ENCODE measurements around the gene RABGAP1L.
"Not testable (repeated sequence)": the region's sequence is repeated elsewhere in the genome, so short reads cannot be mapped to it uniquely, and the experiment has no call there.

RABGAP1L gene
- total RNA-seq: 47.0 to 232 (median 190) reads per million in 3 experiments

GRCh38 chr1:174159252-174160108, at the start of gene RABGAP1L:
TSS of gene RABGAP1L (plus strand) at chr1:174159520.
- DNase-seq: peak; percentile 93

DNA sequence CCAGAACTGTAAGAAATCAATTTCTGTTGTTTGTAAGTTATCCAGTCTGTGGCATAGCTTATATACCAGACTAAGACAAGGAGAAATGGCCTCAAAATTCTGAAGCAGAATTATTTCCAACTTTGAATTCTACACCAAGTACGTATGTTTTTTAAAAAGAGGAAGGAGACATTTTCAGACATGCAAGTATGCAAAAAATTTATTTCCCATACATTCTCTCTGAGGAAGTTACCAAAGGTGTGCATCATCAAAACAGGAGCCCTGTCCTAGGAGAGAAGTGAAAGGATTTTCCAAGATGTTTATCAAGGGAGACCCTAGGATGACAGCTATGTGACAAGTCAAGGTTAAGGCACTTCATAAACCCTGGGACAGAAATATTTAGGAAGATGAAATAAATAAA, 49.3 kb upstream of the RABGAP1L start:
- no peak for DNase-seq

DNA sequence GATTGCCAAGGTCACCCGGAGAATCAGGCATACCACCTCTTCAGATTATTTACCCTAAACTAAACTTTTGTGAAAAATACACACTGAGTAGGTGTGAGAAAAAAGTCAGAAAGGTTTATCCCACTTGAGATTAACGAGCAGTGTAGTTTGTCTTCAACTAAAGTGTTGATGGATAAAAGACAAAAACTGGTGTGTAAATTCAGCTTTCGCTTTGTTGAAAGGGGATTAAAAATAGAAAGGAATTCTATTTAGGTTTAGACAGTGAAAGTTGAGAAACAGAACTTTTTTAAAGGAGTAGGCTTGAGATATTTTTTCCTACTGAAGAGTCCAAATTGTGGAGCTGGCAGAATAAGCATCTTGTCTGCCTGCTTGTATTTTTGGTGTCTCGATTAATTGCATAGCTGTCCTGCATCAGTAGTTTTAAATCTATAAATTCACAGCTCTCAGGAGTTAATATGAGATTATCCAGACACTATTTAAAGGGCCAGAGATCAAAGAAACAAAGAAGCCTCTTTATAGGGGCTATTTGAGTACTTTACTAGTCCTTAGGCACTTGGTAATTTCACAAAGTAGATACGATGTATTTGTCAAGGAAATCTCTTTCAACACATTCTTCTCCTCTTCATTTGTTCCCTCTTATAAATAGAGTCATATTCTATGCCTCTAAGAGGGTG, 46.7 kb upstream of the RABGAP1L start:
- no peak for DNase-seq

GRCh38 chr1:174114106-174114505, 45.2 kb upstream of the RABGAP1L start:
- no peak for DNase-seq

DNA sequence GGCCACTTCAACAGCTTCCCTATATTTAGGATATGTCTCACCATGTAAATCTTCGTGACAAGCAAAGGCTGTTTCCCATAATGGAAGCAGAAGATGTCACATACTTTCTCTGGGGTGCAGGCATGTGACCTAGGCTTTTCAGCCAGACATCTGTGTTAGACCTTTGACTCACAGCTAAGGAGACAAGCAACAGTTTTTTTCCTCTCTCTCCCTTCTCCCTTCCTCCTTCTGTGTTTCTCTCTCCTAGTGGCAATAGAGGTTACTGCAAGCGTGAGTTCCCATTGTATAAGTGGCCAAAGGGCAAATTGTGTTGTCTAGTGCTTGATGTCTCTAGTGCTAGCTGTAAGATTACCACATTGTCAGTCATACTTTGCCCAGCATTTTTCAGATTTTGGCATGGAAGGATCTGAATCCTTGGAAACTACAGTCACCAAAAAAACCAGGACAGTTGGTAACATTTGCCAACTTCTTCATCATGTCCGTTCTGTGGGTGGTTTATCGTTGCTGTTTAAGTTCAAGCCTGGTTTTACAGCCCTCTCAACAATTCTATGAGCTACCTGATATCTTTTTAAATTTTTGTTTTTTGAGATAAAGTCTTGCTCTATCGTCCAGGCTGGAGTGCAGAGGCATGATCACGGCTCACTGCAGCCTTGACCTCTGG, 44.4 kb upstream of the RABGAP1L start:
- DNase-seq: peak; percentile 12

GRCh38 chr1:174116042-174116441, 43.3 kb upstream of the RABGAP1L start:
- DNase-seq: no peak

GRCh38 chr1:174118751-174119150, 40.6 kb upstream of the RABGAP1L start:
- no peak for DNase-seq

GRCh38 chr1:174122318-174122717, 37.0 kb upstream of the RABGAP1L start:
- DNase-seq: not testable (repeated sequence)

DNA sequence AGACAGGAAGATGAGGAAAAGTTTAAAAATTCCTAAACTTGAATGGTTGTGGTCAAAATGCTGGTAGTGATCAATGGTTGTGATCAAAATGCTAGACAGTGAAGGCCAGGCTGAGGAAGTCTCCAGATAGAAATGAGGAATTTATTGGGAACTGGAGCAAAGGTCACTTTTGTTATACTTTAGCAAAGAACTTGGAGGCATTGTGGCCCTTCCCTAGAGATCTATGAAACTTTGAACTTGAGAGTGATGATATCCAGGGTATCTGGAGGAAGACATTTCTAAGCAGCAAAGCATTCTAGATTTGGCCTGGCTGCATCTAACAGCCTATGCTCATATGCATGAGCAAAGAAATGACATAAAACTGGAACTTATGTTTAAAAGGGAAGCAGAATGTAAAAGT, 35.5 kb upstream of the RABGAP1L start:
- DNase-seq: no peak

- DNase-seq: not testable (repeated sequence)
Observed at GRCh38 chr1:174127176-174127575, 32.1 kb upstream of the RABGAP1L start.

DNA sequence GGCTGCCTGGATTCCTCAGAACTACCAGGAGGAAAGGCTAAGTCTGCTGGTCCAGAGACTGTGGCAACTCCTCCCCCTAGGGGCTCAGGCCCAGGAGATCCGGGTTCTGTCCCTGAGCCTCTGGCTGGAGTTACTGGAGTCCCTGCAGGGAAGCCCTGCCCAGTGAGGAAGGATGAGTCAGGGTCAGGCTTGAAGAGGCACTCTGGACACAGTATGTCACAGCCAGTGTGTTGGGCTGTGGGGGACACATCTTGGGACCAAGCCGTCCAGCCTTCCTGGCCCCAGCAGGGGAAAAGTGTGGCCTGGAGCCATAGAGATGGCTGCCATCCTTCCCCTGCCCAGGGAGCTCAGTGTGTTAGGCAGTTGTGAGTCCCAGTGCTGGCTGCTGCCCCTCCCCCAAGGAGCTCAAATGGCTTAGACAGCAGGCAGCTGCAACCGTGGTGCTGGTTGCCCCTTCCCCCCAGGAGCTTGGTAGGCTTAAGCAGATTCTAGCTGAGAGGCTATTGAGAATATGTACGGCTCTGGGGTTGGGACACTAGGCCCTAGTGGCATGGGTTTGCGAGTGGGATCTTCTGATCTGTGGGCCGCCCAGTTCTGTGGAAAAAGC, 28.2 kb upstream of the RABGAP1L start:
- no peak for DNase-seq

DNA sequence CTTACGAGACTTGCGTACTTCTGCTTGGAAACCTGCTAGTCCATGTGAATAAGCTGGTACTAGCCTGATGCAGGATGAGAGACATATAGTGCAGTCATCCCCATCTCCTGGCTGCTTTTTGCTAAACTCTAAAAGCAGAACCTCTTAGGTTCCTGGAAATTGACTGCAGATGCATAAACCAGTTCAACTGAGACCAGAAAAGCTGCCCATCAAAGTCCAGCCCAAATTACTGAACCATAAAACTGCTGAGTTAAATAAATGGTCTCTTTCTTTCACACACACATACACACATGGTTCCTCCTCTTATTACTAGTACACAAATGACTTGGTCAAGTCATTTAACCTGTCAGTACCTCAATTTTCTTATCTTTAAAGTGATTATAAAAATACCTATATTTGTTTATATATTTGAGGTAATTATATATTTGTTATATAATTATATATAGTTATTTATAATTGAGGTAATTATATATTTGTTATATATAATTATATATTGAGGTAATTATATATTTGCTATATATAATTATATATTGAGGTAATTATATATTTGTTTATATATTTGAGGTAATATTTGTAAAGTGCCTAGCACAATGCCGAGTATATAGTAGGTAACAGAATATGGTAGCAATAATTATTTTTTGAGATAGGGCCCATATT, 25.2 kb upstream of the RABGAP1L start:
- DNase-seq: no peak

GRCh38 chr1:174135211-174135610, 24.1 kb upstream of the RABGAP1L start:
- no peak for DNase-seq

- no peak for DNase-seq
Observed at GRCh38 chr1:174136714-174137113, 22.6 kb upstream of the RABGAP1L start.

DNA sequence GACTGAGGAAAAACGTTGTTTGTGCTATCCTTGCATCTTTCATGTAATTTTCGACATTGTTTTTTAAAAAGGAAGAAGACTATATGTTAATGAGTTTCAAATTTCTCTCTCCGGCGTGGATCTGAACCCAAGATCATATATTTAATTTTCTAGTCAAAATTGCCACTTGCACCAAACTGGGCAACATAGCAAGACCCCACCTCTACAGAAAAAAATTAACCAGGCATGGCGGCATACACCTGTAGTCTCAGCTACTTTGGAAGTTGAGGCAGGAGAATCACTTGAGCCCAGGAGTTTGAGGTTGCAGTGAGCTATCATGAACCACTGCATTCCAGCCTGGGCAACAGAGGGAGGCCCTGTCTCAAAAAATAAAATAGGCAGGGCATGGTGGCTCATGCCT, 16.5 kb upstream of the RABGAP1L start:
- no peak for DNase-seq

DNA sequence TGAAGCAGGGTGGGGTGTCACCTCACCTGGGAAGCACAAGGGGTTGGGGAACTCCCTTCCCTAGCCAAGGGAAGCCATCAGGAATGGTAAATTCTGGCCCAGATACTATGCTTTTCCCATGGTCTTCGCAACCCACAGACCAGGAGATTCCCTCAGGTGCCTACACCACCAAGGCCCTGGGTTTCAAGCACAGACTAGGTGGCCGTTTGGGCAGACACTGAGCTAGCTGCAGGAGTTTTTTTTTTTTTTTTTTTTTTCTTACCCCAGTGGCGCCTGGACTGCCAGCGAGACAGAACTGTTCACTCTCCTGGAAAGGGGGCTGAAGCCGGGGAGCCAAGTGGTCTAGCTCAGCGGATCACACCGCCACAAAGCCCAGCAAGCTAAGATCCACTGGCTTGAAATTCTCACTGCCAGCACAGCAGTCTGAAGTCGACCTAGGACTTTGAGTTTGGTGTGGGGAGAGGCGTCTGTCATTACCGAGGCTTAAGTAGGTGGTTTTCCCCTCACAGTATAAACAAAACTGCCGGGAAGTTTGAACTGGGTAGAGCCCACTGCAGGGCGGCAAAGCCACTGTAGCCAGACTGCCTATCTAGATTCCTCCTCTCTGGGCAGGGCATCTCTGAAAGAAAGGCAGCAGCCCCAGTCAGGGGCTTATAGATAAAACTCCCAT, 15.5 kb upstream of the RABGAP1L start:
- not testable (repeated sequence) for DNase-seq

- DNase-seq: not testable (repeated sequence)
Observed at GRCh38 chr1:174144397-174144783, 14.9 kb upstream of the RABGAP1L start.

- no peak for DNase-seq
Observed at GRCh38 chr1:174149216-174149615, 10.1 kb upstream of the RABGAP1L start.

DNA sequence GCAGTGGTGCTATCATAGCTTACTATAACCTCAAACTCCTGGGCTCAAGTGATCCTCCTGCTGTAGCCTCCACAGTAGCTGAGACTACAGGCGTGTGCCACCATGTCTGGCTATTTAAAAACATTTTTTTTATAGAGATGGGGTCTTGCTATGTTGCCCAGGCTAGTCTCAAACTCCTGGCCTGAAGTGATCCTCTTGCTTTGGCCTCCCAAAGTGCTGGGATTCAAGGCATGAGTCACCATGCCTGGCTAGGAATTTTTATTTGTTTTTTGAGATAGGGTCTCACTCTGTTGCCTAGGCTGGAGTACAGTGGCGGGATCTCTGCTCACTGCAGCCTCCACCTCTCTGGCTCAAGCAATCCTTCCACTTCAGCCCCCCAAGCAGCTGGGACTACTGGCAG, 8.8 kb upstream of the RABGAP1L start:
- DNase-seq: no peak

DNA sequence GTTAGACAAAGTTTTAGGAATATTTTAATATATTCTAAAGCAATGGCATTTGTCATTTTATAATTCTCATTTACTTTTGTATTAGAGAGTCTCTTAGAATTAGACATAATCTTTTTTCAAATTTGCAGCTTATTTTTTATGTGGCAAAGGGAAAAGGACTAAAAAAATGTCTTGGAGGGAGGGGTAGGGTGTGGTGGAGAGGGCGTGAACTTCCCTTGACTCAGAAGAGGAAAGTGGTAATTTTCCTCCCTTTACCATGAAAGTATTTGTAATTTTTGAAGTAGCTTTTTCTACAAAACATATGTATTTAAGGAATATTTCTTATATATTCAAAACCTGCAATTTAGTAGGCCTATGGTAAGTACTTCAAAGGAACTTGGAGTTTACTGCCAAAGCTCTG, 6.9 kb upstream of the RABGAP1L start:
- no peak for DNase-seq

GRCh38 chr1:174153085-174153824, 6.1 kb upstream of the RABGAP1L start:
- peak; percentile 7 for DNase-seq

DNA sequence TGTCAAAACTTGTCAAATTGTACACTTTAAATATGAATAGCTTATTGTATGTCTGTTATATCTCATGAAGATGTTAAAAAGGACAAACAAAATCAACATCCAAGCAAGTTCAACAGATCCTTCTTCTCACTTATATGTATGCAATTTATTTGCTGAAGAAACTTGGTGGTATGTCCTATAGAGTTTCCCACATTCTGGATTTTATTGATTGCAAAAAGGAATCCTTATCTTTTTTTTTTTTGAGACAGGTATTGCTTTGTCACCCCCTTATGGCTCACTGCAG, 5.6 kb upstream of the RABGAP1L start:
- DNase-seq: no peak
